Eye (tissue), 1 donor: ENCODE results near the gene TOP2A.

Source experiments
- DNase-seq: peaks from one replicate; pipeline ENCODE4 v3.0.0-alpha.2; 2015

TOP2A gene

DNA sequence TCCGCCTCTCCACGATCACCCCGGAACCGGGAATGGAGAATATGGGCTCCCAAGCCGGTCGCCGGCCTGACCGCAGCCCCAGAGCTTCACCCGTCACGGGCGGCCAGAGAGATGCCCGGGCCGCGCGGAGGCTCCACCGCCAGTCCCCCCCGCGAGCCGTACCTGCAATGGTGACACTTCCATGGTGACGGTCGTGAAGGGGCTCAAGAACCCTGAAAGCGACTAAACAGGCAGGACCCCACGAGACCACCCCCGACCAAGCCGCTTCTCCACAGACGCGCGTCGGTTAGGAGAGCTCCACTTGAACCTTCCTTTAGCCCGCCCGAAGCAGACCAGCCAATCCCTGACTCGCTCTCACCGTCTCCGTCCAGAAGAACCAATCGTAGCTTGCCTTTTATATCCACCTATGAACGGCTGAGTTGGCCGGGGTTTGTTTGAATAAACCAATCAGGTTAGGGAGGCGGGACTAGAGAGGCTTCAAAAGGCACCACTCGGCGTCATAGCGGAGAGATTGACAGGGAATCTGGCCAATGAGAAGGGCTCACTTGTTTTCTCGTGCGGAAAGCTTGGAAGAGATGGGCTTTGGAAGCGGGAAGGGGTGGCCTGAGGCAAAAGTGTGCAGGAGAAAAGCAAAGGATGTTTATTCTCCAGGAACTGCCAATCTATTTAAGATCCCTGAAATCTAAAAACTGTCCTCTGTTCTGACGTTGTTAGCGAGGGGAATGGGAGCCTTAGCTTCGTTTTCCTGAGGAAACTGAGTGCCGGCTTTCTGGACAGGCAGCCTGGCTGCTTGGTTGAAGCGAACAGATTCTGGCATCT lies at the start of gene TOP2A:
Gene TOP2A (minus strand): TSS at position 288 of the 819 bp plus-strand sequence. CDS start 105 bp downstream, at position 183.
- DNase-seq = peak; percentile 100

DNA sequence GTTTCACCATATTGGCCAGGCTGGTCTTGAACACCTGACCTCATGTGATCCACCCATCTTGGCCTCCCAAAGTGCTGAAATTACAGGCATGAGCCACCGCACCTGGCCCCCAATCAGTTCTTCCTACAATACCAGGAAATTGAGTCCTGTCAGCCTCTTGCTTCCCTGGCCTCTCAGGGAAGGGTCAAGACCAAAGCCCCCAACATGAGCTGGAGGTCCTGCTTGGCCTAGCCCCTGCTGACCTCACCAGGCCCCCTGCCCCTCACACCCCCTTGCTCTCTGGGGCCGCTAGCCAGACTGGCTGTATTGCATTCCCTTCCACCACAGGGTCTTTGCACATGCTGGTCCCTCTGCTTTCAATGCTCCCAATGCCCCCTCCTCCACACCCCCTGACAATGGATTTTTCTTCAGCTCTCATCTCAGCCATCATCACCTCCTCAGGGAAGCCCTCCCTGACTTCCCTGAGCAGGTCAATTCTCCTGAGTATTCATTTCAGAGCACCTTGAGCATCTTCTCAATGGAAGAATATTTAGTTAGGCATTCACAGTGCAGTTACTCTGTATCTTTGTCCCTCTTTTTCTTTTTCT lies 49.7 kb upstream of the TOP2A start:
- DNase-seq = no peak

- DNase-seq = no peak
Measured at GRCh38 chr17:40466298-40466971, 48.7 kb upstream of the TOP2A start.

DNA sequence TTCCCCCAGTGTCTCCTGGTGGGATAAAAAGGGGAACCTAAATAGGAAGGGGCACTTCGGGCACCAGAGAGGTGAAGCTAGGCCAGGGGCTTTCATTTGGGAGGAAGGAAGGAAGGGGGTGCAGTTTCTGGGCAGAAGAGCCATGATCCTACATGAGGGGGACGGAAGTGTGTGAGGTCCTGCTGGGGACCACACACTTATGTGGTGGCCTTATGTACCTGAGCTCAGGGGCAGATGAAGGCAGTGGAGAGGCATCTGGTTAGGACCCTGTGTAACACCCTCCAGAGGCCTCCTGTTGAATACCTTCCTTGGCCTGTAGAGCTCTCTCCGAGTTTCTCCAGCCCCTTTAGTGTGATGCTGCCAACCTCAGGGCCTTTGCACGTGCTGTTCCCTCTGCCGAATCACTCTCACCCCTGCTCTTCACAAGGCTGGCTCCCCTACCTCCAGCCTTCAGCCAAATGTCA lies 46.7 kb upstream of the TOP2A start:
- DNase-seq = no peak

- DNase-seq = no peak
Measured at GRCh38 chr17:40463122-40463550, 45.4 kb upstream of the TOP2A start.

DNA sequence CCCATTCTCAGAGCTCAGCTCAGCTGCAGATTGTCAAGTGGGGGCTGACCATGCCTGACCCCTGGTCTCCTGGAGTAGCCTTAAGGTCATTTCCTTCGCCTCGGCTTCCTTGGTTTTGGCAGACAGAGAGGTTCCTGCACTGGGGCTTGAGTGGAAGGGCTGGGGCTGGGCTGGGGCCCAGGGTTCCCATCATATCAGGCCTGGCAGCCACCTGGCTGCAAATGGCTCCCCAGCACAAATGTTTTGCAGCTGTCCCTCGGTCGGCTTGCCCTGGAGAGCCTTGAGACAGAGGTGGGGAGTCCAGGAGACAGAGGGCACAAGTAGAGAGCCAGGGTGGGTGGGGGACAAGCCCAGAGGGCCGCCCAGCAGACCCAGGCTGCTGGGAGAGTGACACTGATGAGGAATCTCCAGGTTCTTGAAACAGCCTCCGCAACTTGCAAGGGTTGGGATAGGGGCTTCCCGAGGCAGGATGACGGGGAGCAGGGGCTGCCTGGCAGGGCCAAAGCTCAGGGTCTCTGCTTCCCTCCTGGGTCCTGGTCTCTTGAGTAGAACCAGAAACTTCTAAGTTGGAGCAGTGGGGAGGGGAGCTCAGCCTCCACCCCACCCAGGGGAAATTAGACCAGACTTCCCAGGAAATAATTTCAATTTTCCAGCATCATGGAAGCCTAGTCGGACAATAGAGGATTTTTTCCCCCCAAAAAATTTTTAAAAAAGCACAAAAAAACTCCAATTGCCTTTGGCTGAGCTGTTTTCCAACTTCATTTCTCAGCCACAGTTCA lies 44.8 kb upstream of the TOP2A start:
- no peak for DNase-seq

DNA sequence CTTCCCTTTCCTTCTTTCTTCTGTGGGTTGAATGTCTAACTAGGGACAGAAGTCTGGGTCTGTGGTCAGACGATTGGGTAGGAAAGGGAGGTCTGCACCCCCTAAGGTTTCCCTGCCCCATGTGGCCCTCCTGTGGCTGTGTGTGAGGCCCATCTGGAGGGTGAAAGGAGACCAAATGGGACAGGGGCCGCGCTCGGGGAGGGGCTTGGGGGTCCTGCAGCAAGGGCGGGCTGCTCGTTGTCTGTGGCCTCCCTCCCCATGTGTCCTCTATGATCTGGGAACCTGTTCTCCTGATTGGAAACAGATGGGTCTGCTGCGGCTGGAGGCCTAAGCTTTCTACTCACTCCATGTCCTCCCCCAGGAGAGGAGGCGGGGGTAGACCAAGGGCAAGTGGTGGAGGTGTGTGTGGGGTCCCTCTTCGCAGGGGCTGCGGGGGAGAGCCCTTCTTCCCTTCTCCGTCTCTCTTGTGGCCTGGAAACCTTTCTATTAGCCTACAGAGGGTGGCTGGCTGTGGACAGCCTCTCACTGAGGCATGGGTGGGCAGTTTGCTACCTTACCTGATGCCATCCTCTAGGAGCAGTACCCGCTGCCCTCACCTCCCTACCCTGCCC lies 44.1 kb upstream of the TOP2A start:
- peak; percentile 66 for DNase-seq

GRCh38 chr17:40460968-40461731 lies 43.5 kb upstream of the TOP2A start:
- peak; percentile 66 for DNase-seq

- DNase-seq = peak; percentile 39
Measured at GRCh38 chr17:40460604-40460967, 42.9 kb upstream of the TOP2A start.

GRCh38 chr17:40459636-40460603 lies 42.2 kb upstream of the TOP2A start:
- peak; percentile 63 for DNase-seq

GRCh38 chr17:40458851-40459482 lies 41.3 kb upstream of the TOP2A start:
- no peak for DNase-seq

- peak; percentile 84 for DNase-seq
Measured at GRCh38 chr17:40457964-40458791, 40.5 kb upstream of the TOP2A start.

GRCh38 chr17:40457369-40457768 lies 39.7 kb upstream of the TOP2A start:
- DNase-seq = no peak

DNA sequence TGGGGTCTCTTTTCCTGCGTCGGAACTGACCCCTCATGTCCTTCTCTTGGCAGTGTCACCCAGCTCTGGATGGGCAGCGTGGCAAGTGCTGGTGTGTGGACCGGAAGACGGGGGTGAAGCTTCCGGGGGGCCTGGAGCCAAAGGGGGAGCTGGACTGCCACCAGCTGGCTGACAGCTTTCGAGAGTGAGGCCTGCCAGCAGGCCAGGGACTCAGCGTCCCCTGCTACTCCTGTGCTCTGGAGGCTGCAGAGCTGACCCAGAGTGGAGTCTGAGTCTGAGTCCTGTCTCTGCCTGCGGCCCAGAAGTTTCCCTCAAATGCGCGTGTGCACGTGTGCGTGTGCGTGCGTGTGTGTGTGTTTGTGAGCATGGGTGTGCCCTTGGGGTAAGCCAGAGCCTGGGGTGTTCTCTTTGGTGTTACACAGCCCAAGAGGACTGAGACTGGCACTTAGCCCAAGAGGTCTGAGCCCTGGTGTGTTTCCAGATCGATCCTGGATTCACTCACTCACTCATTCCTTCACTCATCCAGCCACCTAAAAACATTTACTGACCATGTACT lies 38.8 kb upstream of the TOP2A start:
- no peak for DNase-seq

DNA sequence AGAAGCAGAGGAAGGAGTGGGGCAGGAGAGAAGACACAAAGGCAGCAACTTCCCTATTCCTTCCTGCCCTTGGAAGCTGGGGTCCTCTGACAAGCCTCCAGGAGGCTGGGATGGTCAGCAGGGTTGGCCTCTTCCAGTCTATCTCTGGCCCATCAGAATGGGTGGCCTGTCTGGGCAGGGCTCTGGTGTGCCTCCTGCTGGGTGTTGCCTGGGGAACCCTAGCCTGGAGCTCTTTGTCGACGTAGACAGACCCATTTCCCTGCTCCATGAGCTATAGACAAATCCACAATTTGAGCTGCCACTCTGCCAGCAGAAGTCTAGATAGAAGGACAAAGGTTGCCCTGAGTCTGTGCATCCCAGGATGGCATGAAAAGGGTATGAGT lies 36.9 kb upstream of the TOP2A start:
- DNase-seq = no peak

DNA sequence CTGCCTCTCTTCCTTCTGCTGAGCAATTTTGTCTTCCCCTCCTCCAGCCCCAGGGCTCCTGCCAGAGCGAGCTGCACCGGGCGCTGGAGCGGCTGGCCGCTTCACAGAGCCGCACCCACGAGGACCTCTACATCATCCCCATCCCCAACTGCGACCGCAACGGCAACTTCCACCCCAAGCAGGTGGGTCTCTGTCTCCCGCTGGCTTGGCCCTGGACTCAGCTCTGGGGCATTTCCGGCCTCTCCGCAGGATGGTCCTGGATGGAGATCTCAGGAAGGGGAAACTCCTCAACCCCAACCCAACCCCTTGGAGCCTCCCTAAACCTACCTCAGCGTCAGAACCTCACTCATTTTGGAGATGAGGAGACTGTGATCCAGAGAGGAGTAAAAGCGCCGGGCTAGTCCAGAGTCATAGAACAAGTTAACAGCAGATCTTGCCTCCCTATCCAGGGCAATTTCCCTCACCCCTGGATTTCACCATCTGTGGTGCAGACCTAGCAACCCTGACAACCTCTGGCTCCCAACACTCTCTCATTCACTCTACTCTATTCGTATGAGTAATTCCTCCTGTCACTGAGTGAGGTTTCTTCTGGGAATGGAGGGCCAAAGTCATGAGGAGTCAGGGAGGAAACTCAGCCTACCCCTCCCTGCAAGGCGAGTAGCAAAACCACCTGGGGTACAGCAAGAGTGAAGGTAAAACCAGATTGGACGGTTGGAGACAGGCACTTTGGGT lies 36.4 kb upstream of the TOP2A start:
- no peak for DNase-seq

- no peak for DNase-seq
Measured at GRCh38 chr17:40452921-40453378, 35.3 kb upstream of the TOP2A start.

GRCh38 chr17:40452216-40452787 lies 34.6 kb upstream of the TOP2A start:
- DNase-seq = no peak
